ENCODE data around the gene UNG.

The UNG gene

GRCh38 chr12:109099431-109100020 lies 2.1 kb downstream of the UNG start:
- TF ChIP-seq CTCF (conservative IDR thresholded peaks at IDR 0.05; ENCODE audit: low read length) = no peak
- DNase-seq (ENCODE audit: low read depth) = no peak
- peak overlapping the region; percentile 83 for H3K4me3 ChIP-seq (ENCODE audit: low read length)

GRCh38 chr12:109100741-109101140 lies 3.3 kb downstream of the UNG start:
- DNase-seq (ENCODE audit: low read depth) = no peak
- no peak overlapping the region for H3K4me3 ChIP-seq (ENCODE audit: low read length)
- TF ChIP-seq CTCF (conservative IDR thresholded peaks at IDR 0.05; ENCODE audit: low read length) = no peak

GRCh38 chr12:109102491-109102890 lies 5.1 kb downstream of the UNG start:
- DNase-seq (ENCODE audit: low read depth) = no peak
- no peak overlapping the region for H3K4me3 ChIP-seq (ENCODE audit: low read length)
- TF ChIP-seq CTCF (conservative IDR thresholded peaks at IDR 0.05; ENCODE audit: low read length) = no peak

GRCh38 chr12:109105176-109105575 lies 7.8 kb downstream of the UNG start:
- DNase-seq (ENCODE audit: low read depth) = no peak
- H3K4me3 ChIP-seq (ENCODE audit: low read length) = no peak overlapping the region
- TF ChIP-seq CTCF (conservative IDR thresholded peaks at IDR 0.05; ENCODE audit: low read length) = no peak

GRCh38 chr12:109109746-109110350 lies 12.5 kb downstream of the UNG start:
- TF ChIP-seq CTCF (conservative IDR thresholded peaks at IDR 0.05; ENCODE audit: low read length) = no peak
- no peak for DNase-seq (ENCODE audit: low read depth)
- H3K4me3 ChIP-seq (ENCODE audit: low read length) = no peak overlapping the region

DNA sequence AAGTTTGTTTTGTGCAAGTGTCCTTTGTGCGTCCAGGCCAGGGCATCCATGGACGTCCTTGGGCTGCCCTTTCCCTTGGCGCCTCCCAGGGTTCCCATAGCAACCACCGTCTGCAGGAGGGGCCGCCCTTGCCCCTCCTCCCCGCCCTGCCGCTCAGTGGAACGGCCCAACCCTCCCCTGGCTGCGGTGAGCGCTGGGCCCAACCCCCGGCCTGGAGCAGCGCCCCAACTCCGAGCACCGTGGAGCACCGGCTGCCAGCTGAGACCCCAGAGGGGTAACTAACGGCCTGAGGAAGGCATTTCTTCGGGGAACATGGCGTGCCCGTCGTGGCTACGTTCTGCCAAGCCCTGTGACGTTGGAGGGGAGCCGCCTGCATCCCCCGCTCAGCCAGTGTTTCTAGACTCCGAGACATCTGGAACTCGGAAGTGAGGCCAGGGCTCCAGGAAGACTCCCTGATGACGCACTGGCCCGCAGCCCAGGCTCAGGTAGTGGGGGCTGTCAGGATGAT lies 13.6 kb downstream of the UNG start:
- H3K4me3 ChIP-seq (ENCODE audit: low read length) = peak overlapping the region; percentile 66
- no peak for TF ChIP-seq CTCF (conservative IDR thresholded peaks at IDR 0.05; ENCODE audit: low read length)
- peak; percentile 80 for DNase-seq (ENCODE audit: low read depth)

Measured in AG10803 (cell line).